WTC11 (cell line): ENCODE results near the gene ROMO1. TPM values are rescaled to one million over a fixed set of nuclear protein-coding genes. Genes with fewer than 3 reads are reported as not detected.
"Not testable (repeated sequence)": the region's sequence is repeated elsewhere in the genome, so short reads cannot be mapped to it uniquely, and the experiment has no call there.

ENCODE experiments used
- ATAC-seq: fragments of 200-7000 bp; cut with Tn5 transposase; 2 replicates; pipeline ENCODE4 v1.10.0; 2021; ENCODE audit warnings: mild to moderate bottlenecking, moderate library complexity
- CTCF ChIA-PET: fragments of 300-600 bp; sonication (Branson Sonifier 250); formaldehyde crosslinking; loops from one replicate; lab custom pipeline; 2021; ENCODE audit warnings: antibody characterized with exemption; lab: Charles Lee
- POLR2A ChIA-PET: fragments of 350-600 bp; sonication (Branson Sonifier 250); formaldehyde crosslinking; loops from one replicate; lab custom pipeline; 2021; ENCODE audit warnings: antibody characterized with exemption; lab: Charles Lee
- DNase-seq: peaks from one replicate; pipeline ENCODE4 v3.0.0; 2021; ENCODE audit warnings: low spot score
- H3K27ac Mint-ChIP-seq: 2 replicates; pipeline ENCODE4 v1.8.0; 2021; ENCODE audit warnings: mixed read lengths
- H3K27me3 Mint-ChIP-seq: 2 replicates; pipeline ENCODE4 v1.8.0; 2021; ENCODE audit warnings: low read depth, mild to moderate bottlenecking, moderate library complexity, mixed read lengths
- H3K36me3 Mint-ChIP-seq: 2 replicates; pipeline ENCODE4 v1.8.0; 2021; ENCODE audit warnings: mixed read lengths
- H3K4me1 Mint-ChIP-seq: 2 replicates; pipeline ENCODE4 v1.8.0; 2022; ENCODE audit warnings: mixed read lengths
- H3K4me3 Mint-ChIP-seq: 2 replicates; pipeline ENCODE4 v1.8.0; 2021; ENCODE audit warnings: mild to moderate bottlenecking, moderate library complexity, mixed read lengths
- H3K9me3 Mint-ChIP-seq: 2 replicates; pipeline ENCODE4 v1.8.0; 2021; ENCODE audit warnings: mixed read lengths
- ZNF121 ChIP-seq: sonication (generic); formaldehyde crosslinking; IDR thresholded peaks from 2 replicates; pipeline ENCODE4 v1.8.0; 2023; ENCODE audit warnings: missing genetic modification reagents
- total RNA-seq: library from RNA; stranded (reverse); gene quantifications from 3 replicates; pipeline ENCODE4 v1.2.3, GENCODE V29; 2021

Gene ROMO1
- total RNA-seq, 1 experiment from 2014 or later = 213 TPM

GRCh38 chr20:35744492-35744841 lies 45.3 kb downstream of the ROMO1 start:
- POLR2A ChIA-PET = interaction anchor here (0.6 to 1.6 kb wide), 5 partner anchors 9 to 140 kb away, joined by 3 to 8 read pairs (median 3); partner anchors contain the start of gene PHF20
- not testable (repeated sequence) for ATAC-seq, DNase-seq, H3K4me3 Mint-ChIP-seq, H3K27ac Mint-ChIP-seq, H3K9me3 Mint-ChIP-seq, H3K27me3 Mint-ChIP-seq
- Mint-ChIP-seq H3K36me3 (peaks cover 21% of the 10 kb centered on the region), H3K4me1 (peaks cover 21% of the 10 kb centered on the region)
- CTCF ChIA-PET = interaction anchor here (0.6 to 2.9 kb wide), 3 partner anchors 79 to 299 kb away, joined by 3 to 20 read pairs (median 6); partner anchors contain the start of gene SCAND1
- peak; percentile 72 for TF ChIP-seq ZNF121

Other genes with a start within 250 kb of the ROMO1 start
- gene CEP250, start 243.8 kb upstream of the ROMO1 start, total RNA-seq = 63.1 to 66.9 TPM (median 65.8 TPM) in 3 replicates
- not detected in 3 replicates for gene C20orf173, start 169.8 kb upstream of the ROMO1 start, total RNA-seq
- gene ERGIC3, start 157.3 kb upstream of the ROMO1 start, total RNA-seq = 168 to 181 TPM (median 179 TPM) in 3 replicates
- 3.5 to 8.6 TPM (median 8.4 TPM) in 3 replicates for gene SPAG4, start 83.6 kb upstream of the ROMO1 start, total RNA-seq
- 287 to 312 TPM (median 299 TPM) in 3 replicates for gene CPNE1, start 34.5 kb upstream of the ROMO1 start, total RNA-seq
- gene RBM12, start 34.5 kb upstream of the ROMO1 start, total RNA-seq = 125 to 163 TPM (median 160 TPM) in 3 replicates
- 36.1 to 39.8 TPM (median 36.8 TPM) in 3 replicates for gene NFS1, start 53 bp upstream of the ROMO1 start, total RNA-seq
- gene RBM39, start 42.9 kb downstream of the ROMO1 start, total RNA-seq = 221 to 231 TPM (median 223 TPM) in 3 replicates
- 65.8 to 70.0 TPM (median 66.8 TPM) in 3 replicates for gene PHF20, start 72.6 kb downstream of the ROMO1 start, total RNA-seq